H1 (cell line): Measurements from ENCODE around the gene RTEL1. TPM values are rescaled to one million over a fixed set of nuclear protein-coding genes. Genes with fewer than 3 reads are reported as not detected.

ENCODE experiments used
- CTBP2 ChIP-seq: IDR thresholded peaks from 2 replicates; pipeline ENCODE4 v1.7.0; 2011; ENCODE audit warnings: borderline replicate concordance, mild to moderate bottlenecking, moderate library complexity, mixed read lengths, low read length; ENCODE audit not compliant: insufficient read depth, insufficient read length
- EZH2 ChIP-seq: fragments of 200-600 bp; sonication (generic); IDR thresholded peaks from 2 replicates; pipeline ENCODE4 v1.7.1; 2012; ENCODE audit warnings: low read depth, mild to moderate bottlenecking, moderate library complexity, low read length, inconsistent platforms; ENCODE audit not compliant: severe bottlenecking
- FOSL1 ChIP-seq: IDR thresholded peaks from 2 replicates; pipeline ENCODE4 v1.6.1; 2011; ENCODE audit warnings: mild to moderate bottlenecking, low read depth, low read length, moderate library complexity; ENCODE audit not compliant: insufficient read depth
- GTF2F1 ChIP-seq: IDR thresholded peaks from 2 replicates; pipeline ENCODE4 v1.6.1; 2012; ENCODE audit warnings: low read depth, low read length, improper control_type of control experiment, borderline replicate concordance
- HDAC6 ChIP-seq: IDR thresholded peaks from one replicate; pipeline ENCODE4 v1.7.1; 2012; ENCODE audit warnings: low read depth, mild to moderate bottlenecking, inconsistent platforms, low read length, moderate library complexity
- KDM1A ChIP-seq: fragments of 200-600, 300-600 bp; sonication (generic); IDR thresholded peaks from 2 replicates; pipeline ENCODE4 v1.7.1; 2016; ENCODE audit warnings: mild to moderate bottlenecking, low read length, borderline replicate concordance
- SIRT6 ChIP-seq: IDR thresholded peaks from one replicate; pipeline ENCODE4 v1.7.1; 2012; ENCODE audit warnings: low read length, inconsistent platforms
- polyA plus RNA-seq, 7 experiments: library from polyadenylated mRNA; depleted of rRNA in 3 of 7; stranded (reverse) in 5 of 7; unstranded in 2 of 7; fragments of >200 nt in 5 of 7; fragments of 200-250 nt in 2 of 7; gene quantifications; 1 replicate in 5 of 7; 2 replicates in 1 of 7; 4 replicates in 1 of 7; pipeline versions ENCODE4 v1.2.1 to v1.2.3, GENCODE V29; 2011 to 2013; ENCODE audit warnings: missing spikeins in 2 of 7, mixed read lengths in 2 of 7
- total RNA-seq: library from RNA; stranded (reverse); fragmentation: NEBNext Ultra II Directional; extraction: Animal tissue kit (Norgen Biotek cat#: 25700); gene quantifications from 2 replicates; pipeline ENCODE4 v1.2.1, GENCODE V29; 2021
- TF ChIP-seq, protein P1 (sequence below): fragments of 300-600 bp; sonication (generic); IDR thresholded peaks from 2 replicates; pipeline ENCODE4 v1.7.1; 2012; ENCODE audit warnings: low read length, moderate library complexity, mild to moderate bottlenecking, inconsistent platforms; ENCODE audit not compliant: insufficient replicate concordance

RTEL1 gene
- total and polyA plus RNA-seq, 2 of the 8 experiments (the other 6 are each of a cell fraction or from before 2014, with no cell fraction given): 16.2 to 37.1 TPM

DNA sequence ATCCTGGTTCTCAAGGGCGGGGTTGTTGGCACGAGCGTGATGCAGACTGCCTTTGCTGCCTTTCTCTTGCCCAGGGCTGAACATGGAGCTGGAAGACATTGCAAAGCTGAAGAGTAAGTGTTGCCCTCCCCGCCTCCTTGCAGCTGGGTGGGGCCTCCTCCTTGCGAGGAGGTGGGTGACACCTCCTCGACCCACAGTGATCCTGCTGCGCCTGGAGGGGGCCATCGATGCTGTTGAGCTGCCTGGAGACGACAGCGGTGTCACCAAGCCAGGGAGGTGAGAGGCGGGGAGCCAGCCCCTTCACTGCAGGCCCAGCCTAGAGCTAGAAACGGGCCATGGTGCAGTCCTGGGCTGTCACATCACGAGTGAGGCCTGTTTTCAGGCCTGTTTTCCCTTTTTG lies 20.0 kb downstream of the RTEL1 start (continued):
- TF ChIP-seq, protein P1, sequence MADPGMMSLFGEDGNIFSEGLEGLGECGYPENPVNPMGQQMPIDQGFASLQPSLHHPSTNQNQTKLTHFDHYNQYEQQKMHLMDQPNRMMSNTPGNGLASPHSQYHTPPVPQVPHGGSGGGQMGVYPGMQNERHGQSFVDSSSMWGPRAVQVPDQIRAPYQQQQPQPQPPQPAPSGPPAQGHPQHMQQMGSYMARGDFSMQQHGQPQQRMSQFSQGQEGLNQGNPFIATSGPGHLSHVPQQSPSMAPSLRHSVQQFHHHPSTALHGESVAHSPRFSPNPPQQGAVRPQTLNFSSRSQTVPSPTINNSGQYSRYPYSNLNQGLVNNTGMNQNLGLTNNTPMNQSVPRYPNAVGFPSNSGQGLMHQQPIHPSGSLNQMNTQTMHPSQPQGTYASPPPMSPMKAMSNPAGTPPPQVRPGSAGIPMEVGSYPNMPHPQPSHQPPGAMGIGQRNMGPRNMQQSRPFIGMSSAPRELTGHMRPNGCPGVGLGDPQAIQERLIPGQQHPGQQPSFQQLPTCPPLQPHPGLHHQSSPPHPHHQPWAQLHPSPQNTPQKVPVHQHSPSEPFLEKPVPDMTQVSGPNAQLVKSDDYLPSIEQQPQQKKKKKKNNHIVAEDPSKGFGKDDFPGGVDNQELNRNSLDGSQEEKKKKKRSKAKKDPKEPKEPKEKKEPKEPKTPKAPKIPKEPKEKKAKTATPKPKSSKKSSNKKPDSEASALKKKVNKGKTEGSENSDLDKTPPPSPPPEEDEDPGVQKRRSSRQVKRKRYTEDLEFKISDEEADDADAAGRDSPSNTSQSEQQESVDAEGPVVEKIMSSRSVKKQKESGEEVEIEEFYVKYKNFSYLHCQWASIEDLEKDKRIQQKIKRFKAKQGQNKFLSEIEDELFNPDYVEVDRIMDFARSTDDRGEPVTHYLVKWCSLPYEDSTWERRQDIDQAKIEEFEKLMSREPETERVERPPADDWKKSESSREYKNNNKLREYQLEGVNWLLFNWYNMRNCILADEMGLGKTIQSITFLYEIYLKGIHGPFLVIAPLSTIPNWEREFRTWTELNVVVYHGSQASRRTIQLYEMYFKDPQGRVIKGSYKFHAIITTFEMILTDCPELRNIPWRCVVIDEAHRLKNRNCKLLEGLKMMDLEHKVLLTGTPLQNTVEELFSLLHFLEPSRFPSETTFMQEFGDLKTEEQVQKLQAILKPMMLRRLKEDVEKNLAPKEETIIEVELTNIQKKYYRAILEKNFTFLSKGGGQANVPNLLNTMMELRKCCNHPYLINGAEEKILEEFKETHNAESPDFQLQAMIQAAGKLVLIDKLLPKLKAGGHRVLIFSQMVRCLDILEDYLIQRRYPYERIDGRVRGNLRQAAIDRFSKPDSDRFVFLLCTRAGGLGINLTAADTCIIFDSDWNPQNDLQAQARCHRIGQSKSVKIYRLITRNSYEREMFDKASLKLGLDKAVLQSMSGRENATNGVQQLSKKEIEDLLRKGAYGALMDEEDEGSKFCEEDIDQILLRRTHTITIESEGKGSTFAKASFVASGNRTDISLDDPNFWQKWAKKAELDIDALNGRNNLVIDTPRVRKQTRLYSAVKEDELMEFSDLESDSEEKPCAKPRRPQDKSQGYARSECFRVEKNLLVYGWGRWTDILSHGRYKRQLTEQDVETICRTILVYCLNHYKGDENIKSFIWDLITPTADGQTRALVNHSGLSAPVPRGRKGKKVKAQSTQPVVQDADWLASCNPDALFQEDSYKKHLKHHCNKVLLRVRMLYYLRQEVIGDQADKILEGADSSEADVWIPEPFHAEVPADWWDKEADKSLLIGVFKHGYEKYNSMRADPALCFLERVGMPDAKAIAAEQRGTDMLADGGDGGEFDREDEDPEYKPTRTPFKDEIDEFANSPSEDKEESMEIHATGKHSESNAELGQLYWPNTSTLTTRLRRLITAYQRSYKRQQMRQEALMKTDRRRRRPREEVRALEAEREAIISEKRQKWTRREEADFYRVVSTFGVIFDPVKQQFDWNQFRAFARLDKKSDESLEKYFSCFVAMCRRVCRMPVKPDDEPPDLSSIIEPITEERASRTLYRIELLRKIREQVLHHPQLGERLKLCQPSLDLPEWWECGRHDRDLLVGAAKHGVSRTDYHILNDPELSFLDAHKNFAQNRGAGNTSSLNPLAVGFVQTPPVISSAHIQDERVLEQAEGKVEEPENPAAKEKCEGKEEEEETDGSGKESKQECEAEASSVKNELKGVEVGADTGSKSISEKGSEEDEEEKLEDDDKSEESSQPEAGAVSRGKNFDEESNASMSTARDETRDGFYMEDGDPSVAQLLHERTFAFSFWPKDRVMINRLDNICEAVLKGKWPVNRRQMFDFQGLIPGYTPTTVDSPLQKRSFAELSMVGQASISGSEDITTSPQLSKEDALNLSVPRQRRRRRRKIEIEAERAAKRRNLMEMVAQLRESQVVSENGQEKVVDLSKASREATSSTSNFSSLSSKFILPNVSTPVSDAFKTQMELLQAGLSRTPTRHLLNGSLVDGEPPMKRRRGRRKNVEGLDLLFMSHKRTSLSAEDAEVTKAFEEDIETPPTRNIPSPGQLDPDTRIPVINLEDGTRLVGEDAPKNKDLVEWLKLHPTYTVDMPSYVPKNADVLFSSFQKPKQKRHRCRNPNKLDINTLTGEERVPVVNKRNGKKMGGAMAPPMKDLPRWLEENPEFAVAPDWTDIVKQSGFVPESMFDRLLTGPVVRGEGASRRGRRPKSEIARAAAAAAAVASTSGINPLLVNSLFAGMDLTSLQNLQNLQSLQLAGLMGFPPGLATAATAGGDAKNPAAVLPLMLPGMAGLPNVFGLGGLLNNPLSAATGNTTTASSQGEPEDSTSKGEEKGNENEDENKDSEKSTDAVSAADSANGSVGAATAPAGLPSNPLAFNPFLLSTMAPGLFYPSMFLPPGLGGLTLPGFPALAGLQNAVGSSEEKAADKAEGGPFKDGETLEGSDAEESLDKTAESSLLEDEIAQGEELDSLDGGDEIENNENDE: no peak
- TF ChIP-seq GTF2F1 (no peak), HDAC6 (no peak), EZH2 (no peak), FOSL1 (no peak), CTBP2 (no peak), KDM1A (no peak), SIRT6 (no peak)
